SU-DHL-6 (cell line): ENCODE results near the gene AOC1.

Source experiments
- H2AFZ ChIP-seq: fragments of 200-600 bp; sonication (generic); 2 replicates; pipeline ENCODE4 v1.6.1; 2014; ENCODE audit warnings: low read depth, mild to moderate bottlenecking, moderate library complexity, mixed read lengths, antibody characterized with exemption, low read length; ENCODE audit not compliant: severe bottlenecking
- H3F3A ChIP-seq: fragments of 200-600 bp; shearing (Covaris generic); 2 replicates; pipeline ENCODE4 v1.6.0; 2016; ENCODE audit warnings: antibody characterized with exemption, mild to moderate bottlenecking; ENCODE audit not compliant: insufficient read depth
- H3K27ac ChIP-seq: fragments of 200-600 bp; sonication (generic); 2 replicates; pipeline ENCODE4 v1.5.1; 2016; ENCODE audit warnings: low read depth, mild to moderate bottlenecking, low read length, moderate library complexity, mixed read lengths
- H3K27me3 ChIP-seq: fragments of 200-600 bp; sonication (generic), shearing (Covaris generic); 2 replicates; pipeline ENCODE4 v1.6.0; 2014; ENCODE audit warnings: mild to moderate bottlenecking, low read length
- H3K36me3 ChIP-seq: fragments of 200-600 bp; sonication (generic); 2 replicates; pipeline ENCODE4 v1.6.1; 2014; ENCODE audit warnings: mild to moderate bottlenecking, low read length, mixed read lengths
- H3K4me2 ChIP-seq: fragments of 300-600, 200-600 bp; shearing (Covaris generic), sonication (generic); 2 replicates; pipeline ENCODE4 v1.6.0; 2014; ENCODE audit warnings: low read length, low read depth, mild to moderate bottlenecking; ENCODE audit not compliant: poor library complexity, severe bottlenecking
- H3K4me3 ChIP-seq: fragments of 200-600 bp; sonication (generic); 2 replicates; pipeline ENCODE4 v1.5.1; 2014; ENCODE audit warnings: antibody characterized with exemption, low read length, mild to moderate bottlenecking, mixed read lengths; ENCODE audit not compliant: insufficient read depth, poor library complexity, severe bottlenecking
- H3K79me2 ChIP-seq: fragments of 200-600 bp; sonication (generic); 2 replicates; pipeline ENCODE4 v1.6.1; 2014; ENCODE audit warnings: mild to moderate bottlenecking, low read length, moderate library complexity; ENCODE audit not compliant: insufficient read depth
- H3K9ac ChIP-seq: fragments of 200-600 bp; sonication (generic); 2 replicates; pipeline ENCODE4 v1.7.0; 2014; ENCODE audit warnings: mild to moderate bottlenecking, low read length
- H3K9me2 ChIP-seq: fragments of 200-600 bp; sonication (generic); replicated peaks from 2 replicates; pipeline ENCODE4 v1.6.1; 2014; ENCODE audit warnings: low read length; ENCODE audit not compliant: insufficient read depth
- H3K9me3 ChIP-seq: fragments of 200-600 bp; sonication (generic); 2 replicates; pipeline ENCODE4 v1.6.1; 2014; ENCODE audit warnings: low read length, mixed read lengths; ENCODE audit not compliant: insufficient read depth
- H4K20me1 ChIP-seq: fragments of 200-600 bp; sonication (generic); 2 replicates; pipeline ENCODE4 v1.6.1; 2014; ENCODE audit warnings: low read depth, mild to moderate bottlenecking, antibody characterized with exemption, low read length, moderate library complexity, mixed read lengths
- EZH2phosphoT487 ChIP-seq: fragments of 200-600 bp; sonication (generic), shearing (Covaris generic); conservative IDR thresholded peaks from 2 replicates; pipeline ENCODE4 v1.6.1; 2018; ENCODE audit warnings: mild to moderate bottlenecking, antibody characterized with exemption, low read length, moderate library complexity, mixed read lengths
- TF ChIP-seq, protein P1 (sequence below): fragments of 200-600 bp; sonication (generic); IDR thresholded peaks from one replicate; pipeline ENCODE4 v1.5.1; 2017; ENCODE audit warnings: antibody characterized with exemption, mild to moderate bottlenecking, low read length, moderate library complexity; ENCODE audit not compliant: insufficient read depth, poor library complexity, severe bottlenecking

AOC1 gene

DNA sequence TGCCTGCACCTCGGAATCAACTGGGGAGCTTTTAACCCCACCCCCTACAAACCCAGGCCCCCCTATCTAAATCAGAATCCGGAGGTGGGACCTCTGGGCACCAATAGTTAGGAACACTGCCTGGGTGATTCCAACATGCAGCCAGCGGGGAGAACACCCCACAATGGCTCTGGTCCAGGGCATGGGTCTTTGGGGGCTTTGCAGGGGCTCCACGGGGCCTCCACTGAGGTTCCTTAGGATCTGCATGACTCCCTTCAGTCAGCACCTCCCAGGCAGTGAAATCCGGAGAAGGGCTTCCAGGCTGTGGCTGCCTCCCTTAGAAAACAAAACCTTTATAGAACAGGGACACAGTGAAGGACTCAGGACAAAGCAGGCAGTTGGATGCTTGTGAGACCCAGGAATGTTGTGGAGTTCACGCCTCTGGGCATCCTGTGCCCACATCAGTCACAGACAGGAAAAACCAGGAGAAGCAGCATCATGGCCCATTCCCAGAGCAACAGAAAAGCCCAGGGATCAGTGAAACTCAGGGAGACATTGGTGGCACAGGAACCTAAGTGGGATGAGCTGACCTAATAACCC is 16.5 kb upstream of the AOC1 start:
- TF ChIP-seq, protein P1, sequence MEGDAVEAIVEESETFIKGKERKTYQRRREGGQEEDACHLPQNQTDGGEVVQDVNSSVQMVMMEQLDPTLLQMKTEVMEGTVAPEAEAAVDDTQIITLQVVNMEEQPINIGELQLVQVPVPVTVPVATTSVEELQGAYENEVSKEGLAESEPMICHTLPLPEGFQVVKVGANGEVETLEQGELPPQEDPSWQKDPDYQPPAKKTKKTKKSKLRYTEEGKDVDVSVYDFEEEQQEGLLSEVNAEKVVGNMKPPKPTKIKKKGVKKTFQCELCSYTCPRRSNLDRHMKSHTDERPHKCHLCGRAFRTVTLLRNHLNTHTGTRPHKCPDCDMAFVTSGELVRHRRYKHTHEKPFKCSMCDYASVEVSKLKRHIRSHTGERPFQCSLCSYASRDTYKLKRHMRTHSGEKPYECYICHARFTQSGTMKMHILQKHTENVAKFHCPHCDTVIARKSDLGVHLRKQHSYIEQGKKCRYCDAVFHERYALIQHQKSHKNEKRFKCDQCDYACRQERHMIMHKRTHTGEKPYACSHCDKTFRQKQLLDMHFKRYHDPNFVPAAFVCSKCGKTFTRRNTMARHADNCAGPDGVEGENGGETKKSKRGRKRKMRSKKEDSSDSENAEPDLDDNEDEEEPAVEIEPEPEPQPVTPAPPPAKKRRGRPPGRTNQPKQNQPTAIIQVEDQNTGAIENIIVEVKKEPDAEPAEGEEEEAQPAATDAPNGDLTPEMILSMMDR, result no peak
- no peak for TF ChIP-seq EZH2phosphoT487
- Histone ChIP-seq H3K9me2 (no peaks in the 10 kb centered on the region), H3K4me3 (no peak overlapping the region)

DNA sequence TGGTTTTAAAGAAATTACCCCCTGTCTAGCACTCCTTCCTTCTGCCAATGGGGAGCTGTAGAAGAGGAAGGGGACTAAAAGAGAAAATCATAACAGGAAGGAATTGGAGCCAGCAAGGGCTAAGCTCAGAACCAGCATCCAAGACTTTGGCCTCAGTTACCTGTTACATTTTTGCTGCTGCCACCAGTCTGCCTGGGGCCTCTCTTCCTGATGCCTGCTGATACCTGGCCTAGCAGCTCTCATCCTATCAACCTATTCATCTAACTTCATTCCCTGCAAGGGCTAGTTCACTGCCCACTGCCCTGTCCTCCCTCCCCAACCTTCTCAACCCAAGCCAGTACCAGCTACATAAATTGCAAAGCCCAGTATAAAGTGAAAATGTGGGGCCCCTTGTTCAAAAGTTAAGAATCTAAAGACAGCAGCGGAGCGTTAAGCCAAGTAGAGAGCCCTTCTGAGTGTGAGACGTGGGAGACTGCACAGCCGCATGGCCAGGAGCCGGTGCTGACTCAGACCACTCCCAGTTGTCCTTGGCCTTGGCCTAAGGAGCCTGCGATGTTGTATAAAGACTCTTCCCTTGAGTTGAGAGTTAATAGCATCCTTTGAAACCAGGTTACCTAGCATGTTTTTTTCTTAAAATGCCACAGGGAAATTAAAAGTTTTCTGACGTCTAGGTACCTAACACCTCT is 13.2 kb upstream of the AOC1 start:
- H3K79me2 ChIP-seq, result no peaks in the 10 kb centered on the region
- no peaks in the 10 kb centered on the region for H3F3A ChIP-seq
- H4K20me1 ChIP-seq, result no peaks in the 10 kb centered on the region
- 0 out of 2 replicates have a peak, but pooled peaks cover 2% of the 10 kb centered on the region for H3K27me3 ChIP-seq
- H3K4me2 ChIP-seq, result no peak overlapping the region
- no peak overlapping the region for H3K4me3 ChIP-seq
- TF ChIP-seq, protein P1, result no peak
- TF ChIP-seq EZH2phosphoT487, result no peak
- H3K36me3 ChIP-seq, result no peaks in the 10 kb centered on the region
- no peak overlapping the region for H2AFZ ChIP-seq
- no peaks in the 10 kb centered on the region for H3K9me2 ChIP-seq
- no peaks in the 10 kb centered on the region for H3K9me3 ChIP-seq
- H3K9ac ChIP-seq, result no peak overlapping the region
- no peak overlapping the region for H3K27ac ChIP-seq

More for the DNA sequence above, 16.5 kb upstream of the AOC1 start:
- Histone ChIP-seq H3K36me3 (no peaks in the 10 kb centered on the region), H3F3A (no peaks in the 10 kb centered on the region), H3K9ac (no peak overlapping the region), H3K27me3 (0 out of 2 replicates have a peak, but pooled peaks cover 2% of the 10 kb centered on the region), H4K20me1 (no peaks in the 10 kb centered on the region), H3K9me3 (no peaks in the 10 kb centered on the region), H3K27ac (no peak overlapping the region), H3K79me2 (no peaks in the 10 kb centered on the region), H2AFZ (no peak overlapping the region), H3K4me2 (no peak overlapping the region)

DNA sequence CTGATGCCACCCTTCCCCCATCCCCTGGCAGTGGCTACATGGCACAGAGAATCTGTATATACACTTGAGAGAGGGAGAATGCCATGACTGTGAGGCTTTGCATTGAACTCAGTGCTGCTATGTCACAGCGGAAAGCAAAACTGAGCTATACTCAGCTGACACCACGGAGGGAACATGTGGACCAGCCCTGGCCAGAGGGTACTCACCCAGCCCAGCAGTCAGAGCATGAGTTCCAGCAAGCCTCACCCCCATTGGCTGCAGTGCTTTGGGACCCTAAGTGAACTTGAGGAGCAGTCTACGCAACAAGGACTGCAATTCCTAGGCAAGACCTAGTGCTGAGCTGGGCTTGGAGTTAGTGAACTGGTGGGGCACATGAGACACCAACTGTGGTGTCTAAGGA is 10.3 kb upstream of the AOC1 start:
- no peaks in the 10 kb centered on the region for H3K27me3 ChIP-seq
- H3K4me3 ChIP-seq, result no peak overlapping the region
- H3K79me2 ChIP-seq, result no peaks in the 10 kb centered on the region
- H3K36me3 ChIP-seq, result no peaks in the 10 kb centered on the region
- no peaks in the 10 kb centered on the region for H3K9me3 ChIP-seq
- TF ChIP-seq, protein P1, result no peak
- no peak for TF ChIP-seq EZH2phosphoT487
- H3K27ac ChIP-seq, result no peak overlapping the region
- no peak overlapping the region for H3K9ac ChIP-seq
- H2AFZ ChIP-seq, result no peak overlapping the region
- no peak overlapping the region for H3K4me2 ChIP-seq
- no peaks in the 10 kb centered on the region for H3F3A ChIP-seq
- H4K20me1 ChIP-seq, result no peaks in the 10 kb centered on the region
- no peaks in the 10 kb centered on the region for H3K9me2 ChIP-seq
